Hepatocyte (in vitro differentiated cells): Measurements from ENCODE around the gene FAT1. TPM values are rescaled to one million over a fixed set of nuclear protein-coding genes. Genes with fewer than 3 reads are reported as not detected.
"Not testable (repeated sequence)": the region's sequence is repeated elsewhere in the genome, so short reads cannot be mapped to it uniquely, and the experiment has no call there.

Experiments
- DNase-seq: peaks from one replicate; pipeline ENCODE4 v3.0.0-alpha.2; 2016; ENCODE audit warnings: low spot score
- H2AFZ ChIP-seq: fragments of 200-600 bp; sonication (generic); 2 replicates; pipeline ENCODE4 v1.6.0; 2016; ENCODE audit warnings: antibody characterized with exemption, mild to moderate bottlenecking
- H3K27ac ChIP-seq: fragments of 200-600 bp; sonication (generic); 2 replicates; pipeline ENCODE4 v1.5.1; 2016; ENCODE audit warnings: mild to moderate bottlenecking
- H3K27me3 ChIP-seq: fragments of 200-600 bp; sonication (generic); 2 replicates; pipeline ENCODE4 v1.6.1; 2016
- H3K36me3 ChIP-seq: fragments of 200-600 bp; sonication (generic); replicated peaks from 2 replicates; pipeline ENCODE4 v1.5.1; 2016; ENCODE audit warnings: low read depth; ENCODE audit not compliant: insufficient read depth
- H3K4me1 ChIP-seq: fragments of 200-600 bp; sonication (generic); 2 replicates; pipeline ENCODE4 v1.5.1; 2016; ENCODE audit warnings: mild to moderate bottlenecking, moderate library complexity; ENCODE audit not compliant: insufficient read depth
- H3K4me2 ChIP-seq: fragments of 200-600 bp; sonication (generic); 2 replicates; pipeline ENCODE4 v1.6.0; 2016
- H3K4me3 ChIP-seq: fragments of 200-600 bp; sonication (generic); 2 replicates; pipeline ENCODE4 v1.5.1; 2016; ENCODE audit warnings: mild to moderate bottlenecking
- H3K79me2 ChIP-seq: fragments of 200-600 bp; sonication (generic); 2 replicates; pipeline ENCODE4 v1.6.0; 2017; ENCODE audit warnings: mild to moderate bottlenecking
- H3K9me2 ChIP-seq: fragments of 200-600 bp; sonication (generic); replicated peaks from 2 replicates; pipeline ENCODE4 v1.6.0; 2017; ENCODE audit warnings: mild to moderate bottlenecking; ENCODE audit not compliant: insufficient read depth
- H3K9me3 ChIP-seq: fragments of 200-600 bp; sonication (generic); 2 replicates; pipeline ENCODE4 v1.5.1; 2016; ENCODE audit warnings: low read depth, mild to moderate bottlenecking
- H4K20me1 ChIP-seq: fragments of 200-600 bp; sonication (generic); 2 replicates; pipeline ENCODE4 v1.6.0; 2016; ENCODE audit warnings: mild to moderate bottlenecking; ENCODE audit not compliant: insufficient read depth, poor library complexity, severe bottlenecking
- CTCF ChIP-seq: fragments of 200-600 bp; sonication (generic); IDR thresholded peaks from 2 replicates; pipeline ENCODE4 v1.5.1; 2016; ENCODE audit warnings: antibody characterized with exemption, mild to moderate bottlenecking; ENCODE audit not compliant: poor library complexity
- EZH2 ChIP-seq: fragments of 200-600 bp; sonication (generic); IDR thresholded peaks from 2 replicates; pipeline ENCODE4 v1.6.1; 2016; ENCODE audit warnings: antibody characterized with exemption, mild to moderate bottlenecking, borderline replicate concordance
- EZH2phosphoT487 ChIP-seq: fragments of 200-600 bp; sonication (generic); IDR thresholded peaks from one replicate; pipeline ENCODE4 v1.6.1; 2018; ENCODE audit warnings: antibody characterized with exemption, mild to moderate bottlenecking, low read depth, moderate library complexity; ENCODE audit not compliant: unreplicated experiment, severe bottlenecking
- WGBS: methylation state at CpG from one replicate; pipeline ENCODE4 v1.1.6; 2016; ENCODE audit warnings: low lambda C conversion rate; ENCODE audit errors: missing lambda C conversion rate; 5-methylcytosine and 5-hydroxymethylcytosine counted together
- polyA plus RNA-seq: library from polyadenylated mRNA; unstranded; fragments of >200 nt; fragmentation: Nextera tagmentation; extraction: Ambion mirVana; gene quantifications from 2 replicates; pipeline ENCODE4 v1.2.1, GENCODE V29; 2016
- total RNA-seq: library from RNA; depleted of rRNA; stranded (reverse); fragments of >200 nt; gene quantifications from 2 replicates; pipeline ENCODE4 v1.2.3, GENCODE V29; 2014

FAT1 gene
- total and polyA plus RNA-seq, 2 experiments from 2014 or later = 33.9 to 168 TPM

GRCh38 chr4:186666750-186667149, 56.9 kb downstream of the FAT1 start:
- Histone ChIP-seq H3K4me1 (no peaks in the 10 kb centered on the region), H3K79me2 (peaks cover 63% of the 10 kb centered on the region), H3K27ac (no peak overlapping the region), H3K27me3 (no peaks in the 10 kb centered on the region), H3K4me2 (no peak overlapping the region), H3K9me3 (no peaks in the 10 kb centered on the region), H3K36me3 (no peaks in the 10 kb centered on the region), H4K20me1 (peaks cover 29% of the 10 kb centered on the region), H3K9me2 (no peaks in the 10 kb centered on the region), H2AFZ (no peak overlapping the region), H3K4me3 (no peak overlapping the region)
- WGBS = 62% methylated on average over 3 of the region's 3 CpGs
- TF ChIP-seq EZH2phosphoT487 = no peak
- no peak for TF ChIP-seq CTCF
- no peak for TF ChIP-seq EZH2
- DNase-seq = no peak

GRCh38 chr4:186666252-186666651, 57.4 kb downstream of the FAT1 start:
- H3K79me2 ChIP-seq = peaks cover 58% of the 10 kb centered on the region
- H3K4me2 ChIP-seq = no peak overlapping the region
- peaks cover 29% of the 10 kb centered on the region for H4K20me1 ChIP-seq

GRCh38 chr4:186660403-186660802, 63.3 kb downstream of the FAT1 start:
- H3K4me1 ChIP-seq = peaks cover 4% of the 10 kb centered on the region
- H3K4me3 ChIP-seq = no peak overlapping the region
- H3K9me3 ChIP-seq = no peaks in the 10 kb centered on the region
- H3K36me3 ChIP-seq = peaks cover 2% of the 10 kb centered on the region
- H3K27me3 ChIP-seq = no peaks in the 10 kb centered on the region
- no peak for DNase-seq
- no peak for TF ChIP-seq EZH2phosphoT487
- no peak for TF ChIP-seq CTCF
- TF ChIP-seq EZH2 = no peak
- no peak overlapping the region for H3K27ac ChIP-seq
- no peak overlapping the region for H2AFZ ChIP-seq
- H3K79me2 ChIP-seq = peaks cover 32% of the 10 kb centered on the region
- no peaks in the 10 kb centered on the region for H3K9me2 ChIP-seq
- WGBS = 85% methylated on average over 4 of the region's 4 CpGs
- H3K4me2 ChIP-seq = no peak overlapping the region
- peaks cover 20% of the 10 kb centered on the region for H4K20me1 ChIP-seq

More at GRCh38 chr4:186666252-186666651, 57.4 kb downstream of the FAT1 start:
- no peak for TF ChIP-seq CTCF
- no peak for TF ChIP-seq EZH2
- no peak for TF ChIP-seq EZH2phosphoT487
- no peak for DNase-seq
- Histone ChIP-seq H2AFZ (no peak overlapping the region), H3K27ac (no peak overlapping the region), H3K27me3 (no peaks in the 10 kb centered on the region), H3K4me1 (no peaks in the 10 kb centered on the region), H3K4me3 (no peak overlapping the region), H3K9me2 (no peaks in the 10 kb centered on the region), H3K9me3 (no peaks in the 10 kb centered on the region), H3K36me3 (peaks cover 2% of the 10 kb centered on the region)
- WGBS = 69% methylated on average over 4 of the region's 4 CpGs

GRCh38 chr4:186659935-186660334, 63.7 kb downstream of the FAT1 start:
- Histone ChIP-seq H3K79me2 (peaks cover 35% of the 10 kb centered on the region), H3K9me3 (no peaks in the 10 kb centered on the region), H3K27ac (no peak overlapping the region), H4K20me1 (peaks cover 20% of the 10 kb centered on the region), H3K27me3 (no peaks in the 10 kb centered on the region), H3K4me1 (peaks cover 4% of the 10 kb centered on the region), H3K4me3 (no peak overlapping the region), H3K9me2 (no peaks in the 10 kb centered on the region), H2AFZ (no peak overlapping the region), H3K4me2 (no peak overlapping the region), H3K36me3 (peaks cover 2% of the 10 kb centered on the region)
- TF ChIP-seq EZH2 (no peak), EZH2phosphoT487 (no peak), CTCF (no peak)
- 95% methylated on average over 14 of the region's 14 CpGs for WGBS
- DNase-seq = no peak

- DNase-seq, H3K4me1 ChIP-seq, H3K27me3 ChIP-seq, H3K9me3 ChIP-seq, H2AFZ ChIP-seq, H3K27ac ChIP-seq, H3K4me2 ChIP-seq, H3K36me3 ChIP-seq, H3K9me2 ChIP-seq, H3K4me3 ChIP-seq: not testable (repeated sequence)
- 94% methylated on average over 16 of the region's 16 CpGs for WGBS
- H4K20me1 ChIP-seq = peaks cover 20% of the 10 kb centered on the region
- peaks cover 31% of the 10 kb centered on the region for H3K79me2 ChIP-seq
Observed at GRCh38 chr4:186659456-186659855, 64.2 kb downstream of the FAT1 start.
